Smooth muscle cell (in vitro differentiated cells): ENCODE data around the gene IPO5. TPM values are rescaled to one million over a fixed set of nuclear protein-coding genes. Genes with fewer than 3 reads are reported as not detected.
"Not testable (repeated sequence)": the region's sequence is repeated elsewhere in the genome, so short reads cannot be mapped to it uniquely, and the experiment has no call there.

Source experiments
- DNase-seq: peaks from one replicate; lab custom pipeline; 2025; ENCODE audit not compliant: unreplicated experiment; lab: John Stamatoyannopoulos, UW
- H2AFZ ChIP-seq: fragments of 200-600 bp; sonication (generic); 2 replicates; pipeline ENCODE4 v1.6.0; 2016; ENCODE audit warnings: antibody characterized with exemption, low read depth, mild to moderate bottlenecking
- H3F3A ChIP-seq: fragments of 200-600 bp; sonication (generic); 2 replicates; pipeline ENCODE4 v1.6.0; 2017; ENCODE audit warnings: antibody characterized with exemption, low read depth
- H3K27ac ChIP-seq: fragments of 200-600 bp; sonication (generic); 2 replicates; pipeline ENCODE4 v1.5.1; 2016; ENCODE audit warnings: low read depth, mild to moderate bottlenecking
- H3K27me3 ChIP-seq: fragments of 200-600 bp; sonication (generic); 2 replicates; pipeline ENCODE4 v1.6.1; 2016; ENCODE audit warnings: low read depth, mild to moderate bottlenecking
- H3K36me3 ChIP-seq: fragments of 200-600 bp; sonication (generic); 2 replicates; pipeline ENCODE4 v1.5.1; 2016; ENCODE audit warnings: low read depth
- H3K4me1 ChIP-seq: fragments of 200-600 bp; sonication (generic); 2 replicates; pipeline ENCODE4 v1.5.1; 2016; ENCODE audit warnings: low read depth
- H3K4me2 ChIP-seq: fragments of 200-600 bp; sonication (generic); 2 replicates; pipeline ENCODE4 v1.6.0; 2016; ENCODE audit warnings: mild to moderate bottlenecking
- H3K4me3 ChIP-seq: fragments of 200-600 bp; sonication (generic); 2 replicates; pipeline ENCODE4 v1.5.1; 2016; ENCODE audit warnings: mild to moderate bottlenecking
- H3K79me2 ChIP-seq: fragments of 200-600 bp; sonication (generic); 2 replicates; pipeline ENCODE4 v1.6.0; 2016; ENCODE audit warnings: low read depth, mild to moderate bottlenecking
- H3K9ac ChIP-seq: fragments of 200-600 bp; sonication (generic); 2 replicates; pipeline ENCODE4 v1.6.0; 2016; ENCODE audit warnings: low read depth
- H3K9me3 ChIP-seq: fragments of 200-600 bp; sonication (generic); replicated peaks from 2 replicates; pipeline ENCODE4 v1.5.1; 2016; ENCODE audit warnings: low read depth
- H4K20me1 ChIP-seq: fragments of 200-600 bp; sonication (generic); 2 replicates; pipeline ENCODE4 v1.6.0; 2016; ENCODE audit warnings: low read depth
- CTCF ChIP-seq: fragments of 200-600 bp; sonication (generic); IDR thresholded peaks from 2 replicates; pipeline ENCODE4 v1.5.1; 2017; ENCODE audit warnings: borderline replicate concordance, mild to moderate bottlenecking, antibody characterized with exemption; ENCODE audit not compliant: insufficient read depth, poor library complexity, severe bottlenecking
- WGBS: methylation state at CpG from one replicate; pipeline ENCODE4 v1.1.7; 2016; ENCODE audit warnings: low lambda C conversion rate; 5-methylcytosine and 5-hydroxymethylcytosine counted together
- polyA plus RNA-seq: library from polyadenylated mRNA; unstranded; fragments of >200 nt; fragmentation: Nextera tagmentation; extraction: Ambion mirVana; gene quantifications from 2 replicates; pipeline ENCODE4 v1.2.1, GENCODE V29; 2016
- total RNA-seq: library from RNA; depleted of rRNA; stranded (reverse); fragments of >200 nt; gene quantifications from 2 replicates; pipeline ENCODE4 v1.2.3, GENCODE V29; 2014

Gene IPO5
- total and polyA plus RNA-seq, 2 experiments from 2014 or later: 42.9 to 78.6 TPM

- TF ChIP-seq CTCF: no peak
- H2AFZ ChIP-seq: no peak overlapping the region
- H3K4me2 ChIP-seq: no peak overlapping the region
- no peaks in the 10 kb centered on the region for H3K79me2 ChIP-seq
- H3K4me3 ChIP-seq: no peak overlapping the region
- no peaks in the 10 kb centered on the region for H3K36me3 ChIP-seq
- no peaks in the 10 kb centered on the region for H4K20me1 ChIP-seq
- no peaks in the 10 kb centered on the region for H3K9me3 ChIP-seq
- DNase-seq: no peak
- H3K9ac ChIP-seq: no peak overlapping the region
- WGBS: 84% methylated on average over 5 of the region's 5 CpGs
- no peak overlapping the region for H3K27ac ChIP-seq
- no peaks in the 10 kb centered on the region for H3K4me1 ChIP-seq
- H3K27me3 ChIP-seq: no peaks in the 10 kb centered on the region
- no peaks in the 10 kb centered on the region for H3F3A ChIP-seq
These were observed 81.9 kb downstream of the IPO5 start for GRCh38 chr13:98035373-98035772.

- H4K20me1 ChIP-seq, DNase-seq, H3K9me3 ChIP-seq, H3K79me2 ChIP-seq, H3K27me3 ChIP-seq, H3K36me3 ChIP-seq, H3K9ac ChIP-seq, H2AFZ ChIP-seq, H3K4me3 ChIP-seq, H3K4me2 ChIP-seq, H3K27ac ChIP-seq, H3K4me1 ChIP-seq, H3F3A ChIP-seq: not testable (repeated sequence)
- 91% methylated on average over 12 of the region's 12 CpGs for WGBS
These were observed 83.3 kb downstream of the IPO5 start for GRCh38 chr13:98036564-98037302.

- WGBS: 96% methylated on average over 7 of the region's 7 CpGs
These were observed 85.8 kb downstream of the IPO5 start for GRCh38 chr13:98039261-98039660.

GRCh38 chr13:98039964-98040363, 86.5 kb downstream of the IPO5 start:
- H3K36me3 ChIP-seq: no peaks in the 10 kb centered on the region
- no peaks in the 10 kb centered on the region for H3F3A ChIP-seq
- DNase-seq: no peak
- no peak overlapping the region for H3K27ac ChIP-seq
- H3K9me3 ChIP-seq: no peaks in the 10 kb centered on the region
- H3K4me2 ChIP-seq: no peak overlapping the region
- no peaks in the 10 kb centered on the region for H3K4me1 ChIP-seq
- no peak for TF ChIP-seq CTCF
- H3K9ac ChIP-seq: no peak overlapping the region
- no peaks in the 10 kb centered on the region for H4K20me1 ChIP-seq
- no peaks in the 10 kb centered on the region for H3K27me3 ChIP-seq
- no peak overlapping the region for H2AFZ ChIP-seq
- 72% methylated on average over 10 of the region's 10 CpGs for WGBS
- H3K4me3 ChIP-seq: no peak overlapping the region
- H3K79me2 ChIP-seq: no peaks in the 10 kb centered on the region

More at GRCh38 chr13:98039261-98039660, 85.8 kb downstream of the IPO5 start:
- Histone ChIP-seq H3K79me2 (no peaks in the 10 kb centered on the region), H3K9me3 (no peaks in the 10 kb centered on the region), H3K4me3 (no peak overlapping the region), H4K20me1 (no peaks in the 10 kb centered on the region), H3K36me3 (no peaks in the 10 kb centered on the region), H3F3A (no peaks in the 10 kb centered on the region), H2AFZ (no peak overlapping the region), H3K4me2 (no peak overlapping the region), H3K4me1 (no peaks in the 10 kb centered on the region), H3K27me3 (no peaks in the 10 kb centered on the region), H3K27ac (no peak overlapping the region), H3K9ac (no peak overlapping the region)
- no peak for TF ChIP-seq CTCF
- DNase-seq: no peak
